ENCODE results near the gene SCN5A.

DNA sequence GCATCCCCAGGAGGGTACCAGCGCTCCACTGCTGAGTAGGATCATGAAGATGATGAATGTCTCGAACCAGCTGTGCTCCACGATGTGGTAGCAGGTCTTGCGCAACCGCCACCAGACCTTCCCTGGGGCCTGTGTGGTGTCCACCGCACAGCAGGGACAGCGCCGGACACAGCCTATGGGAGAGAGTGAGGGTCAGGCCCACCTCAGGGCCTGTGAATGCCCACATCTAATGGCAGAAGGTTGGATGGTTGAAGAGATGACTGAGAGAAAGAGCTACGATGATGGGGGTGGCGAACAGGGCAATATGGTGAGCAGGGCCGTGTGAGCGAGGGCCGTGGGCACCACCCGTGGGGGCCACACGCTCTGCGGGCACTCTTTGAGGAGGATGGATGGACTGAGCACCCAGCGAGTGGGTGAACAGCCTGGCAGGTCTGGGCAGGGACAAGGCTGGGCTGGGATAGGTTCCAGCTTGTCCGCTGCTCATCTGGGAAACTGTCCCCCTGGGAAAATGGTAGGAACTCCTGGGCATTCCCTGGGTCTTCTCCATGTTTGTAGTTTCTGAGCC is 74.1 kb downstream of the SCN5A start:
- TF ChIP-seq CTCF (IDR thresholded peaks at IDR 0.05) (no peak), POLR2AphosphoS5 (IDR thresholded peaks at IDR 0.05; ENCODE audit: low read depth, low read length) (no peak), TCF7L2 (IDR thresholded peaks at IDR 0.05; ENCODE audit: low read depth, low read length) (no peak), SIN3A (IDR thresholded peaks at IDR 0.05; ENCODE audit: borderline replicate concordance, insufficient read depth, low read depth, low read length) (no peak)
- TF ChIP-seq, protein P1, sequence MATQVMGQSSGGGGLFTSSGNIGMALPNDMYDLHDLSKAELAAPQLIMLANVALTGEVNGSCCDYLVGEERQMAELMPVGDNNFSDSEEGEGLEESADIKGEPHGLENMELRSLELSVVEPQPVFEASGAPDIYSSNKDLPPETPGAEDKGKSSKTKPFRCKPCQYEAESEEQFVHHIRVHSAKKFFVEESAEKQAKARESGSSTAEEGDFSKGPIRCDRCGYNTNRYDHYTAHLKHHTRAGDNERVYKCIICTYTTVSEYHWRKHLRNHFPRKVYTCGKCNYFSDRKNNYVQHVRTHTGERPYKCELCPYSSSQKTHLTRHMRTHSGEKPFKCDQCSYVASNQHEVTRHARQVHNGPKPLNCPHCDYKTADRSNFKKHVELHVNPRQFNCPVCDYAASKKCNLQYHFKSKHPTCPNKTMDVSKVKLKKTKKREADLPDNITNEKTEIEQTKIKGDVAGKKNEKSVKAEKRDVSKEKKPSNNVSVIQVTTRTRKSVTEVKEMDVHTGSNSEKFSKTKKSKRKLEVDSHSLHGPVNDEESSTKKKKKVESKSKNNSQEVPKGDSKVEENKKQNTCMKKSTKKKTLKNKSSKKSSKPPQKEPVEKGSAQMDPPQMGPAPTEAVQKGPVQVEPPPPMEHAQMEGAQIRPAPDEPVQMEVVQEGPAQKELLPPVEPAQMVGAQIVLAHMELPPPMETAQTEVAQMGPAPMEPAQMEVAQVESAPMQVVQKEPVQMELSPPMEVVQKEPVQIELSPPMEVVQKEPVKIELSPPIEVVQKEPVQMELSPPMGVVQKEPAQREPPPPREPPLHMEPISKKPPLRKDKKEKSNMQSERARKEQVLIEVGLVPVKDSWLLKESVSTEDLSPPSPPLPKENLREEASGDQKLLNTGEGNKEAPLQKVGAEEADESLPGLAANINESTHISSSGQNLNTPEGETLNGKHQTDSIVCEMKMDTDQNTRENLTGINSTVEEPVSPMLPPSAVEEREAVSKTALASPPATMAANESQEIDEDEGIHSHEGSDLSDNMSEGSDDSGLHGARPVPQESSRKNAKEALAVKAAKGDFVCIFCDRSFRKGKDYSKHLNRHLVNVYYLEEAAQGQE (IDR thresholded peaks at IDR 0.05; ENCODE audit: insufficient read depth in 1 of 2, low read depth in 2 of 2, low read length in 1 of 2): no peak

Data from Panc1 (cell line).